ENCODE results near the gene TBC1D5.
"Not testable (repeated sequence)": the region's sequence is repeated elsewhere in the genome, so short reads cannot be mapped to it uniquely, and the experiment has no call there.

Gene TBC1D5

DNA sequence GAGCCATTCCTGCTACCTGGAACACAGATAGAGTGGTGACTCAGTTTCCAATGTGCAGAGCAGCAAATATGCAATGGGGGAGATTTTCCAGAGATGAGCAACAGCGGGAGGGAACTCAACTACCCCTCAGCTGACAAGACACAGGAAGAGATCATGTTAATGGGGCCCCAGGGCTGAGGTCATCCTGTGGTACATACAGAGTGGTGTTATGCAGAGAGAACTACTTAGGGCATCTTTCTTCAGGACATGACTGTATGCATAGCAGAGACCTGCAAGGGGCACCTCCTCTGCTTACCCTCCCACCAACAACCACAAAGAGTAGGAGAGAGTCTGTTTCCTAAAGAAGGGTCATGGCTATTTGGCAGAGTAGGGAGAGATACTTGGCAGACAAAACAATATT, 6.8 kb upstream of the TBC1D5 start:
- DNase-seq = no peak

DNA sequence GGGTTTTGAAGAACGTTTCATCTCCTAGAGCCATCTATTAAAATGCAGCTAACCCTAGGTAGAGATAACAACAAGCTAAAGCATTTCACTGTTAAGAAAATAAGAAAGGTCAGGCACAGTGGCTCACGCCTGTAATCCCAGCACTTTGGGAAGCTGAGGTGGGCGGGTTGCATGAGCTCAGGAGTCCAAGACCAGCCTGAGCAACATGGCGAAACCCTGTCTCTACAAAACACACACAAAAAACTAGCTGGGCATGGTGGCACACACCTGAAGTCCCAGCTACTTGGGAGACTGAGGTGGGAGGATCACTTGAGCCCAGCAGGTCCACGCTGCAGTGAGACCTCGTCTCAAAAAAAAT, 5.4 kb upstream of the TBC1D5 start:
- no peak for DNase-seq

DNA sequence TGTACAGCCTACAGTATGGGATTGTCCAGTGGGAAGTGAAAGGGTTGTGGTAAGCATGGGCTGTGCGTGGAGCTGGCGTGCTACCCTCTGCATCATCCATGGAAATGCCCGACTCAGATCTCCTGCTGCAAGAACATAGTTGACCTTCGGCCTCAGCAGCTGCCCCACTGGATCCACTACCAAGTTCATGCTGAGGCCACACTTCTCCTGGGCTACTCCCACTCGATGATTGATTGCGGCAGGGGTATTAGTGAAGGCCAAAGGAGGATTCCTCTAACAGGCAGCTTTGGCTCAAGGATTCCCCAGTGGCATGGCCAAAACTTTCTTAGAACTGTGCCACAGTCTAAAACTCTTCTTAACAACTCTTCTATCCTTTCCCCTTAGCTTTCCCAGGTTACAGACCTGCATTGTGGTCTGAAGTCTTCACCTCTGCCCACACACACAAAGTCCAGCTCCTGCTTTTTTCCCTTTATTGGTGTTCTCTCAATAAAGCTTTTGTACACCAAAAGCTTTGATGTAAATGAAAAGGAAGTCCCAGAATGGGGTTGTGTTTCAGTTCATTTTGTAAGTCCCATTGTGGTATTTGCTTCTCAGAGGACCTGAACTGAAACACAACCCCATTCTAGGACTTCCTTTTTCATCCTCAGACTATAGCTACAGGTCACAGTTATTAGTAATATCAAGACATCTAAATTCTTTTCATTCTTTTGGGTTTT, 4.9 kb upstream of the TBC1D5 start:
- DNase-seq = no peak

DNA sequence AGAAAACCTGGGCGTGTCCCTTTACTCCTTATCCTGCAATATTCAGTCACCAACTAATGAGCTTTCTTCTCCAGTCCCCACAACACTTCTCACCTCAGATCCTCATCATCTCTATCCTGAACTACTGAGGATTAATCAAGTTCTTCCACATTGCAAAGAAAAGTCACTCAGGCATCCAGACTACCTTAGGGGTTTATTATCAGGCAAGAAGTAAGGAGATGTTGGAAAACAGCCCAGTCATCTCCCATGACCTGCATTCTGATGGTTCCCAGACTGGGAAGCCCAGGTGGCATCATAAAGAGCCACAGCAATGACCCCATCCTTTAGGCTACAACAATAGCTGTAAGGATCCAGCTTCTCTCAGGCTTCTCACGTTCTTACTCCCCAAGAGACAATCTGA, 3.5 kb upstream of the TBC1D5 start:
- DNase-seq = no peak

DNA sequence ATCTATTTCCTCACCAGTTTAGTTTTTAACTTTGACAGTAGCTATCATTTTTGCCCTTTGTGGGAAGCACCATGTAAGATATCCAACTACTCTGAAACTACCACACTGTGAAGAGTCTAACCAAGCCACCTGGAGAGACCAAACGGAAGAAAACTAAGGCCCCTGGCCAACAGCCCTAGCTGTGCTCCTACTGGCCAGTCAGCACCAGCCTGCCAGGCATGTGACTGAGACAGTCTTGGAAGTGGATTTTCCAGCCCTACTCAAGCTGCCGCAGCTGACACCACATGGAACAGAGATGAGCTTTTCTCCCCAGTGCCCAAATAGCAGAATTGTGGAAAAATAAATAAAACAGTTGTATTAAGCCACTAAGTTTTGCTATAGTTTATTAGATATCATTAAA, 2.9 kb upstream of the TBC1D5 start:
- no peak for DNase-seq

DNA sequence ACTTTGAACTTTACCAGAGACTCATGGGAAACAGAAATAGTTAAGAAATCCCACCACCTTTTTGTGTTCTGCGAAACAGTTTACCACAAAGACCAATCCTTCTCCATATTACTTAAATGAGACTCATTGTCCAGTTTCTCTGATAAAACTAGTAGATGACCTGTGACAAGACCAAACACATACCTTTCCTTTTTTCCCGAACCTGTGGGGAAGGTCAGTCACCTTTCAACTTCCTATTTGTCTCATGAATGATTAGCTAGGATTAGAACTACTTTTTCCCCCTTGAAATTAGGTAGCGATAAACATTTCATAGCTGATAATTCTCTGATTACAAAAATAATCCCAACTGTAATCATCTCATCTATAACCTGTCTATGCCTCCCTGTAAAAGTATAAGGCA, 2.3 kb upstream of the TBC1D5 start:
- no peak for DNase-seq

DNA sequence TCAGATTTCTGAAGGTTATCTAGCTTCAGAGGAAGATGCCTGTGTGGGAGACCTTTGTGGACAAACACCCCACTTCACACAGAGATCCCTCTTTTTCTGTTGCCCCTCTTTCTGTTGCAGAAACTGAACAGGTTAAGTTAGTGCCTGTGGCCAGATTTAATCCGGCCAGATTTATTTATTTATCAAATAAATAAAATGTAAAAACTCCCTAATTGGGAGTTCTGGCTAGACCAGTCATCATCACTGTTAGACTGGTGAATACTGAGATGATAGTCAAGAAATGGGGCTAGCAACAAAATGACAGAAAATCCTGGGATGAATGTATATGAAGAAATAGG, 1.2 kb upstream of the TBC1D5 start:
- DNase-seq = no peak

DNA sequence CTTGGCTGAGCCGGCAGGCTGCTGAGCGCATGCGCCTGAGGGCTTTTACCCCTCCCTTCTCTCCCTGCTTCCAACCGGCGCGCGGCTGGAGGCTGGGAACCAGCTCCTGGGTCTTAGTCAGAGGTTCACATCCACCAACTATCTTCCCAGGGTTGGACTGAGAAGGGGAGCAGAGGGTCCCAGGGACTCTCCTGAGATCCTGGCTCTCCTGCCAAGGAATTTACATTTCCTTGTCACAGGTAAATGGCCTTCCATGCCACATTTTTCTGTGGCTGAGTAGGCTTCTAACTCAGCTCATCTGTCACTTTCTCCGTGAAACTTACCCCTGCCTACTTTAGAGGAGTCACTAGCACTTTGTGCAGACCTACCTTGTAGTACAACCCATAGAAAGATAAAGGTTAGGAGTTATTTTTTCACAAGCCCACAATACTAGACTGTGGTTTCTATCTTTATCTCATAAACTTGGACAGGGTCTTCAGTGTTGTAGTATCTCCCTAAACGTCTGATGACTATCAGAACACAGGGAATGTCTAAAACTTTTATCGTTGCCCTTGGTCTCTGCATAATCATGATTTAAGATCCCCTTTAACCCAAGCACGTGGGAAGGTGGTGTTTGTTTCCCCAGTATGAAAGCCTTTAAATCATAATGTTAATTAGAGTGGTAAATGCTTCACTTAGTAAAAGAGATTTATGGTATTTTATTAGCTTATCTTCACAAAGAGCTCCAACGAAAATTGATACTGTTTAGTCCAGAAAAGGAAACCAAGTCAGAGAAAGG, 638 bp upstream of the TBC1D5 start:
- DNase-seq = no peak

DNA sequence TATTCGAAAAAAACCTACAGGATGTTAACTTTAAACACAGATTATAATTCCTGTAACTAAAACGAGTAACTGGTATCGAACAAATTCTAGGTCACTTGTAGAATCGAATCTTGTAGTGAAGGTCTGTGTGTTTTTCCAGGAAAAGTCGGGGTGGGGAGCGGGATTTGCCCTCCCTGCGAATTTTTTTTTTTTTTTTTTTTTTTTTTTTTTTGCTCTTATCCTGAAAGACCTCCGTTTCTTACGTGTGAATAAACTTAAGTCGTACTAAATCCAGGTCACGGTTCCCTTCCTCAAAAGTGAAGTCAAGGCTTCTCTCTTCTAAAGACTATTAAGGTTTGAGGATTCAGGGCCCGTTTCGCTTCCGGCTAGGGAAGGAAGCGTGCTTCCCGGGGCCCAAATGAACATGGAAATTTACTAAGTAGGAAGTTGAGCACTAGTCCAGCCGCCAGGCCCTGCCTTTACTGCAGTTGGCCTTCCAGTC, 770 bp downstream of the TBC1D5 start:
- DNase-seq = peak; percentile 56

DNA sequence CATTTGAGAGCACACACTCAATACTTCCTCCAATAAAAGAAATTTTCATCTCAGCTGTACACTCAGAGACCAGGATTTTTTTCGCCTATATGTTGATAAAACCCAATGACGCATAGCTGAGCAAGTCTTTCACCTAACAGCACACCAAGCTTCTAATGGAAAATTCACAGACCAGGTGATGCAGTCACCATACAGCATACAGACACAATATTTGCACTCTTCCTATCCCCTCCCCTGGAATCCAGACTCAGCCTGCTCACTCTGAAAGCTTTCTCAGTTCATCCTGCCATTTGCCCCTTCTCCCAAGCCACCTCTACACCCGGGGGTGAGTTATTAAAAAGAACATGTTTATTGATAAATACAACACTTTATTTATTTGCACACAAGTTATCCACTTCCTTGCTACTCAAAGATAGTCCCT, 1.7 kb downstream of the TBC1D5 start:
- DNase-seq = peak; percentile 8

DNA sequence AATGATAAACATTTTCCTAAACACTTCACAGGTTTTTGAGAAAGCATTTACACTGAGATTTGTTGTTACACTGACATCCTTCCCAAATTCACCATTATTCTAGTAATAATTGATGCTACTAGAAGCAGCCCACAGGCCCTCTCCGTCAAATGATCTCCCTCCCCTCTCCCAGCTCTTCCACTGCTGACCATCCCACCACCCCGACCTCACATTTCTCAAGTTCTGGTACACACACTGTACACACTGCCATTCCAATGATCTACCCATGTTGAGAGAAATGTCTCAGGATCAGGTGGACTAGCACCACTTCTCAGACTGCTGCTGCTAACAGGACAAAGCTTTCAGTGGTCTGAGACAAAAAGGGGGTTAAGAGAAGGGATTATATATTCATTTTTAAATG, 3.5 kb downstream of the TBC1D5 start:
- no peak for DNase-seq

DNA sequence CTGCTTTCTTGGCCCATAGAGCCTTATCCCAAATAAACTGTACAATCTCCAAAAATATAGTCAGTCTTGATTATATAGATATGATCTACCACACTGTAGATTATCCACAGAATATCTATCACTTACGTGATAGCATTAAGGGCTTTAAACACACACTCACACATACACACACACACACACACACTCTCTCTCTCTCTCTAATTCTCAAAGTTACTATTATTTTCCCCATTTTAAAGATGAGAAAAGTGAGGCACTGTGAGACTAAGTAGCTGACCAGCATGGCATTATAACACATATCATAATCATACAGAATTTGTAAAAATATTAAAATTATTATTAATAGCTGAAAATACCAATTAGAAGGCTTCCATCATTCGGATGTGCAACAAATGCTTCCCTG, 4.2 kb downstream of the TBC1D5 start:
- DNase-seq = no peak

DNA sequence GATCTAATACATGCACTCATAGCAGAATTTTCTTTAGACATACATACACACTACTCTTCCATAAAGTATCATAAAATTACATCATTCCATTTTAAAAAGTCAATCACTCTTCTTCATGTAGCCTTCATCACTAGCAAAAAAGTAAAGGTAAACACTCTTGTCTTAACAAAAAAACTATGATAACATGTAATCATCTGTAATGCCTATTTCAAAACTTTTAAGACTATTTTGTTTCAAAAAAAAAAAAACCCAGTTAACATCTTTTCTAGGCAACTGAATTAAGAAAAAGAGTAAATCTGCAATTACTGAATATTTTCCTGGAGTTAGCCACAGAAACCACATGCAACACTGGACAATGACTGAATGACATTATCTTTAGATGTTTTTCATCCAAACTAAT, 4.8 kb downstream of the TBC1D5 start:
- DNase-seq = no peak

DNA sequence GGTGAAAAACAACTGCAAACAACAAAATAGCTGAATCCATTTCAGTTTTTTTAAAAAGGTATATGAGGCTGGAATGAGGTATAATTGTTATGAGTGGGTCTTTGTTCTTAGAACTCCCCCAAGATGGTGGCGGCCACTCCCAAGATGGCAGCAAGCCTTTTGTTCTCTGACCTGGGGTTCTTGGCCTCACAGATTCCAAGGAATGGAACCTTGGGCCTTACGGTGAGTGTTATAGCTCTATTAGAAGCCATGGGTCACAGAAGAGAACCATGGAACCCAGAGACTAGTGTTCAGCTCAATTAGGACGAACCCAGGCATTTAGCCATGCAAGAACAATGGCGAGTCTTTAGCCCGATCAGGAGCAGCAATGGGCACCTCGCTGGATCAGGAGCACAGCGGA, 7.1 kb downstream of the TBC1D5 start:
- DNase-seq = not testable (repeated sequence)

DNA sequence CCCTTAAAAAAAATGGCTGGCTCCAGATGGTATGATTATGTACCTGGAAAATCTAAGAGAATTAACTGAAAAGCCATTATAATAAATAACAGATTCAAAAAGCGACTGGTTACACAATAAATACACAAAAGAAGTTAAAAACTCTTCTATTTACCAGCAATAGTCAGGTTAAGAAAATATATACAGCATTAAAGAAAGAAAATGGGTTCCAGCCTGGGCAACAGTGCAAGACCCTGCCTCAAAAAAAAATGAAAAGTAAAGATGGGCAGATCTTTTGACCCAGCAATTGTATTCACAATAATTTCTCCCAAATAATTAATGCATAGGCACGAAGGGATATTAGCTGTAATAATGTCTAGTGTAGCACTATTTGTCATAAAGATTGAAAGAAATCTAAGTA, 8.7 kb downstream of the TBC1D5 start:
- no peak for DNase-seq

DNA sequence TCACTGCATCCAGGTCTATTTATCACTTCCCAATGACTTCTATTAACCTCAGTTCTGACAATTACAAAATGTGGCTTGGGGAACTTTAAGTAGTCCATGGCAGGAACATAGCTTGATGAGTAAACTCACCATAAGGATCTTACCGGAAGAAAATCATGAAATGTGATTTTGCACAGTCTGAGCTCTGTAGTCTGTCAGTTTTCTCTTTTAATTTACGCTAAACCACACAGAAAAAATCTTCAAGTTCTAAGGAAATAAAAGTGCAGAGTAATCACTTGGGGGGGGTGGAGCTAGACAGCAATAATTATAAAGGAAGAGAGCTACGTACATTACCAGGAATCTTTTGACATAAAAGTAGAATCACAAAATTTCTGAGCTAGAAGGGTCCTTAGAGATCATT, 9.2 kb downstream of the TBC1D5 start:
- DNase-seq = no peak

DNA sequence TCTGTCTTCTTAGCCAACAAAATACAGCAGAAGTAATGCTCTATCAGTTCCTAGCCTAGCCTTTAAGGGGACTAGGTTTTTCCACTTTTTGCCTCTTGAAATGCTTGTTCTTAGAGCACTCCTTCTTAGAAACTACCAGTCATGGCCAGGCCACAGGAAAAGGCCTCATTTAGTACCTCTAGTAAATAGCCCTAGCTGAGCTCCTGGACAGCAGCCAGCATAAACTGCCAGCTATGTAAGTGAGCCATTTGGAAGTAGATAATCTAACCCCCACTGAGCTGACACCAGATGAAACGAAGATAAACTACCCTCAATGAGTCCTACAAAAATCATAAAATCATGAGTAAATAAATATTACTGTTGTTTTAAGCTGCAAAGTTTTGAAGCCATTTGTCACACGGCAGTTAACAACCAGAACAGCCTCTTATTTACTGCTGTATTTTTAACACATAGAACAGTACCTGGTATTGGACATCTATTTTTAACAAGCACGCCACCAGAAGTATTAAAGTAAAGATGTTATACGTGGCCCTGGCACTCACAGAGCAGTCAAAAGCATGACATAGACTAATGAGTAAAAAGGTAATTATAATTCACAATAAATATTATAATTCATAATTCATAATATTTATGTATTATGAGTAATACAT, 12.0 kb downstream of the TBC1D5 start:
- DNase-seq = no peak

DNA sequence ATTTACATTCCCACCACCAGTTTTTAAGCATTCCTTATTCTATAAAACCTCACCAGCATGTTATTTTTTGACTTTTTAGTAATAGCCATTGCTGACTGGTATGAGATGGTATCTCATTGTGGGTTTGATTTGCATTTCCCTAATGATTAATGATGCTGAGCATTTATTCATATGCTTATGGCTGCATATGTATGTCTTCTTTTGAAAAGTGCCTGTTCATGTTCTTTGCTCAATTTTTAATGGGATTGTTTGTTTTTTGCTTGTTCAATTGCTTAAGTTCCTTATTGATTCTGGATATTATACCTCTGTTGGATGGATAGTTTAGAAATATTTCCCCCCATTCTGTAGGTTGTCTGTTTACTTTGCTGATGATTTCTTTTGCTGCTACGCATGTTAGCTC, 16.1 kb downstream of the TBC1D5 start:
- no peak for DNase-seq

DNA sequence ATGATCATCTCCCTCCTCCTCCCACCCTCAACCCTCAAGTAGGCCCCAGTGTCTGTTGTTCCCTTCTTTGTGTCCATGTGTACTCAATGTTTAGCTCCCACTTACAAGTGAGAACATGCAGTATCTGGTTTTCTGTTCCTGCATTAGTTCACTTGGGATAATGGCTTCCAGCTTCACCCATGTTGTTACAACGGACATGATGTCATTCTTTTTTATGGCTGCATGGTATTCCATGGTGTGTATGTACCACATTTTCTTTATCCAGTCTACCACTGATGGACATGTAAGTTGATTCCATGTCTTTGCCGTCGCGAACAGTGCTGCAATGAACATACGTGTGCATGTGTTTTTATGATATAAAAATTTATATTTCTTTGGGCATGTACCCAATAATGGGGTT, 16.6 kb downstream of the TBC1D5 start:
- DNase-seq = not testable (repeated sequence)

DNA sequence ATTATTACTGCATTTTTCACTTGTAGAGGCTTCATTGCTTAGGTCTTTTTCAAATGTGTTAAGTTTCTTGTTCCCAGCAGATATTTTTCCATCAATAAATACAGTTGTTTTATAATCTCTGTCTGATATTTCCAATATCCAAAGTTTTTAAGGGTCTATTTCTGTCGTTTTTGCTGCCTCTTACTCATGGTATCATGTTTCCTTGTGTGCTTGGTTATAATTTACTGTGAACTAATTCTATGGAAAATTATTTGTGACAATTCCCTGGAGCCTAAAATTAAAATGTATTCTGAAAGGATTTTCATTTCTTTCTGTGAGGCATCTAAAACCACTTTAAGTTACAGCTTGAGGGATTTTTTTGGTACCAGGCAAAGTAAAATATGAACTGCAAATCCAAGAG, 17.5 kb downstream of the TBC1D5 start:
- no peak for DNase-seq

DNA sequence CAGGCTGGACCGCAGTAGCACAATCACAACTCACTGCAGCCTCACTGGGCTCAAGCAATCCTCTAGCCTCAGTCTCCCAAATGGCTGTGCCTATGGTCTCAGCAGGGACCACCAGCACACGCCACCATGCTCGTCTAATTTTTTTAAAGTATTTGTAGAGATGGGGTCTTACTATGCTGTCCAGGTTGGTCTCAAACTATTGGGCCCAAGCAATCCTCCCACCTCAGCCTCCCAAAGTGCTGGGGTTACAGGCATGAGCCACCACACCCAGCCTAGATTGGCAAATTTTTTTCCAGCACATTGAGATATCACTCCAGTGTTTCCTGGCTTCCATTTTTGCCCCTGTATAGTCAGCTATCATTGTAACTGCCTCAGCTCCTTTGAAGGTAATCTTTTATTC, 18.3 kb downstream of the TBC1D5 start:
- no peak for DNase-seq

DNA sequence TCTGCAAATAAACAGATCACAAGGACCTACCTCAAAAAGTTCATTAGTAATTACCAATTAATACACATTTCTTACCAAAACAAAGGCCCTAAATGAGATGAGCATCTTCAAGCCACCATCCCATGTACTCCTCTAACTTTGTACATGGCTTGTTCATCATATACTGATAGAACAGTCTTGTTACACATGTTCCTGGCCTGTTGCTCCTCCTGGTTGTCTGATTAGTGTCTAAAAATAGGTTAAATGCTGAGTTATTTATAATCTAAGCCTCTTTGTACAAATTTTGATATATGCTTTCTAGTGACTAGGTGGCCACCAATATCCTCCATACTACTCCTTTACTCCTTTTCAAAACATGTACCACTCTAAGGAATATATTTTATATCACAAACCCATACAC, 25.0 kb downstream of the TBC1D5 start:
- DNase-seq = no peak

DNA sequence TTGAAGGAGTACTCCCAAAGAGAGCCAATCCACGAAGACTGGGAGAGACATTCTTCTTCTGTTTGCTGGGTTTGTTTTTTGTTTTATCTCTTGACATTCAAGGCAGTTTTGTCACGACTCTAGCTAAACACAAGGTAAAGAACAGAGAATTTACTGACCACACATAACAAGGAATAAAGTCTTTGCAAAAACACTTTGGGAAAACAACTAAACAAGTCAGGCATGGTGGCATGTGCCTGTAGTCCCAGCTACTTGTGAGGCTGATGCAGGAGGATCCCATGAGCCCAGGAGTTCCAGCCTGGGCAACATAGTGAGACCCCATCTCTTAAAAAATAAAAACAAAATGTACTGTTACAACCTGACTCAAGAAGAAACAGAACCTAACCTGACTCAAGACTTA, 28.0 kb downstream of the TBC1D5 start:
- no peak for DNase-seq

DNA sequence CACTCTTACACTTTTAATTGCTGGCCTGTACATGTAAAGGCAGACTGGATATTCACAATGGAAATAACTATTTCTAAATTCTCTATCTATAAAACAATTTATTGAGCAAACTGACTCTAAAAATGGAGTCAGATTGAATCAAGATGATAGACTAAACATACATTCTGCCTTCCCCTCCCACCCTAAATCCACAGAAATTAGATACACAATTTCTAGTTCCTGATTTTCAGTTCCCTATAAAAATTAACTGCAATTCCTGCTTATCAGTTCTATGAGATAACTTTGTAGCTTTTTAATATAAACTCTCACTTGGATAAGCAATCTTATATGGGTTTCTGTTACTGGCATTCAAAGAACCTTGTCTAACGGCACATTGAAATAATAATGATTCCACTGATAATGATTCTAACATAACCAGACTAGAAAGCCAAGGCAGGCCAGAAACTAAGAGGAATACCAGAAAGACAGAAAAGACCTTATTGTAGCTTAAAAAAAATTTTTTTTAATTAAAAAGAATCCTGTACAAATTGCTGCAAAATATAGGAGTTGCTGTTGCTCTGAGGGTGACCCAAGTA, 33.1 kb downstream of the TBC1D5 start:
- DNase-seq = no peak

Measured in kidney glomerular epithelial cell (primary cell).